ENCODE results near the gene FGF22.
"Not testable (repeated sequence)": the region's sequence is repeated elsewhere in the genome, so short reads cannot be mapped to it uniquely, and the experiment has no call there.

Gene FGF22

GRCh38 chr19:619286-620002 is 20.2 kb upstream of the FGF22 start:
- no peak for DNase-seq (ENCODE audit: low read depth)
- TF ChIP-seq, protein P1, sequence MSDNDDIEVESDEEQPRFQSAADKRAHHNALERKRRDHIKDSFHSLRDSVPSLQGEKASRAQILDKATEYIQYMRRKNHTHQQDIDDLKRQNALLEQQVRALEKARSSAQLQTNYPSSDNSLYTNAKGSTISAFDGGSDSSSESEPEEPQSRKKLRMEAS (IDR thresholded peaks at IDR 0.05; ENCODE audit: low read depth, low read length), result no peak
- TF ChIP-seq MYC (IDR thresholded peaks at IDR 0.05; ENCODE audit: low read depth, low read length) (no peak), POLR2A (IDR thresholded peaks at IDR 0.05; ENCODE audit: extremely low read depth, insufficient read length) (no peak)
- TF ChIP-seq, protein P2, sequence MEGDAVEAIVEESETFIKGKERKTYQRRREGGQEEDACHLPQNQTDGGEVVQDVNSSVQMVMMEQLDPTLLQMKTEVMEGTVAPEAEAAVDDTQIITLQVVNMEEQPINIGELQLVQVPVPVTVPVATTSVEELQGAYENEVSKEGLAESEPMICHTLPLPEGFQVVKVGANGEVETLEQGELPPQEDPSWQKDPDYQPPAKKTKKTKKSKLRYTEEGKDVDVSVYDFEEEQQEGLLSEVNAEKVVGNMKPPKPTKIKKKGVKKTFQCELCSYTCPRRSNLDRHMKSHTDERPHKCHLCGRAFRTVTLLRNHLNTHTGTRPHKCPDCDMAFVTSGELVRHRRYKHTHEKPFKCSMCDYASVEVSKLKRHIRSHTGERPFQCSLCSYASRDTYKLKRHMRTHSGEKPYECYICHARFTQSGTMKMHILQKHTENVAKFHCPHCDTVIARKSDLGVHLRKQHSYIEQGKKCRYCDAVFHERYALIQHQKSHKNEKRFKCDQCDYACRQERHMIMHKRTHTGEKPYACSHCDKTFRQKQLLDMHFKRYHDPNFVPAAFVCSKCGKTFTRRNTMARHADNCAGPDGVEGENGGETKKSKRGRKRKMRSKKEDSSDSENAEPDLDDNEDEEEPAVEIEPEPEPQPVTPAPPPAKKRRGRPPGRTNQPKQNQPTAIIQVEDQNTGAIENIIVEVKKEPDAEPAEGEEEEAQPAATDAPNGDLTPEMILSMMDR (IDR thresholded peaks at IDR 0.05; ENCODE audit: low read depth, low read length), result no peak
- H3K4me3 ChIP-seq (ENCODE audit: low read depth, low read length), result no peak overlapping the region

DNA sequence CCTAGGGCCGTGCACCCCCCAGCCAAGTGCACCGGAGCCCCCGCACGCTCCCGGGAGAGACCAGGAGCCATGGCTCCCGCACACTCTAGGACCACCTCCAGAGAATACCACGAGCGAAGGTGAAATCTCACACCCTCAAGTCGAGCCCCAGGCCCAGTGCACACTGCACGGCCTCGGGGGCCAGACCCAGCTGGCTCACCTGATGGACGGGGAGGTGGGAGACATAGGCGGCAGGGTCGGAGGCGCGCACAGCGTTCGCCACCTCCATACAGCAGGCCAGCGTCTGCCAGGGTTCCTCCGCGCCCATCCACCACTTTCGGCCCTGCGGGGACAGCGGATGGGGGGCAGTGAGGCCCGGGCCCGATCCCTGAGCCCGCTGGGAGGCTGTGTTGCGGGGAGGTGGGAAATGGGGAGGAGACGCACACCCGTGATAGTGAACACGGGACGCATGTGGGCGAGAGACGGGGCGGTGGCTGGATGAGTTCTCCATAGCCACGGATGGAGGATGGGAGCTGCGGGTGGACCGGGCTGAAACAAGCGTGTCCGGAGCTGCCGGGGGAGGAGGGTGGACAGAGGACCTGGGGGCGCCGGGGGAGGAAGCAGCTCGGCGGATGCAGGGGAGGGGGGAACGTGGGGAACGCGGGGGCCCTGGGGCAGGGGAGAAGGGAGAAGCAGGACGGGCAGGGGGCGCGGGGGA is 19.4 kb upstream of the FGF22 start:
- no peak for DNase-seq (ENCODE audit: low read depth)
- TF ChIP-seq POLR2A (IDR thresholded peaks at IDR 0.05; ENCODE audit: extremely low read depth, insufficient read length) (no peak), MYC (IDR thresholded peaks at IDR 0.05; ENCODE audit: low read depth, low read length) (no peak)
- TF ChIP-seq, protein P2 (IDR thresholded peaks at IDR 0.05; ENCODE audit: low read depth, low read length), result no peak
- no peak overlapping the region for H3K4me3 ChIP-seq (ENCODE audit: low read depth, low read length)

DNA sequence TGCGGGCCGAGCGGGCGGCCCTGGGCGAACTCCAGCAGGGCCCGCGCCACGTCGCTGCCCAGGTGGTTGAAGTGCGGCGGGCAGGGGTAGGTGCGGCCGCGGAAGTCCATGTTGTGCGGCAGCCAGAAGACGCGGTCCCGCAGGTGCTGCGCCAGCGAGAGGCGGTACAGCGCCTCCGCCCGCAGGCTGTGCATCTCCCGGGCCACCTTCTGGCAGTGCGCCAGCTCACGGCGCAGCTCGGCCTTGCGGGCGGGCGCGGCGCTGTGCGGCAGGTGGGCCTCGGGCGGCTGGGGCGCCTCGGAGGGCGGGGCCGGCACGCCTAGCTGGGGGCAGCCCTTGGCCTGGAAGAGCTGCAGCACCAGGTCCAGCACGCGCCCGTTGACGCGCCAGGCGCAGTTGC is 18.5 kb upstream of the FGF22 start:
- H3K4me3 ChIP-seq (ENCODE audit: low read depth, low read length); DNase-seq (ENCODE audit: low read depth): not testable (repeated sequence)

DNA sequence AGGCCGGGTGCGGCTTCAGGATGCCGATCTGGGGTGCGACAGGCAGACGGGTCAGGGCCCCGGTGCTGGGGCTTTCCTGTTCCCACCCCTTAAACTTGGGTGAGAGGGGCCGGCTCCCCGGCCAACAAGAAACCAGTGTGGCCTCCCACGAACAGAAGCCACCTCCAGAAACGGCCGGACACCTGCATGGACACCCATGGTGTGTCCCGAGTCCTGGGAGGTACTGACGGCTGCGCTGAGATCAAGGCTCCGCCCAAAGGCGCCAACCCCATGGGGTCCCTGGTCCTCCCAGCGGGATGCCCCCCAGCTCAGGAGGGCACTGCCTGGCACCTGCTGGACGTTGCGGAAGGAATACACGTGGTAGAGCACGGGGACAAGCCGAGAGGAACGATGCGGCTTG is 17.9 kb upstream of the FGF22 start:
- no peak for DNase-seq (ENCODE audit: low read depth)
- no peak overlapping the region for H3K4me3 ChIP-seq (ENCODE audit: low read depth, low read length)
- TF ChIP-seq, protein P2 (IDR thresholded peaks at IDR 0.05; ENCODE audit: low read depth, low read length), result no peak
- TF ChIP-seq POLR2A (IDR thresholded peaks at IDR 0.05; ENCODE audit: extremely low read depth, insufficient read length), result no peak
- TF ChIP-seq, protein P1 (IDR thresholded peaks at IDR 0.05; ENCODE audit: low read depth, low read length), result no peak
- no peak for TF ChIP-seq MYC (IDR thresholded peaks at IDR 0.05; ENCODE audit: low read depth, low read length)

GRCh38 chr19:622666-623065 is 17.0 kb upstream of the FGF22 start:
- H3K4me3 ChIP-seq (ENCODE audit: low read depth, low read length), result no peak overlapping the region
- no peak for TF ChIP-seq POLR2A (IDR thresholded peaks at IDR 0.05; ENCODE audit: extremely low read depth, insufficient read length)
- TF ChIP-seq, protein P2 (IDR thresholded peaks at IDR 0.05; ENCODE audit: low read depth, low read length), result no peak
- TF ChIP-seq, protein P1 (IDR thresholded peaks at IDR 0.05; ENCODE audit: low read depth, low read length), result no peak
- no peak for TF ChIP-seq MYC (IDR thresholded peaks at IDR 0.05; ENCODE audit: low read depth, low read length)
- no peak for DNase-seq (ENCODE audit: low read depth)

DNA sequence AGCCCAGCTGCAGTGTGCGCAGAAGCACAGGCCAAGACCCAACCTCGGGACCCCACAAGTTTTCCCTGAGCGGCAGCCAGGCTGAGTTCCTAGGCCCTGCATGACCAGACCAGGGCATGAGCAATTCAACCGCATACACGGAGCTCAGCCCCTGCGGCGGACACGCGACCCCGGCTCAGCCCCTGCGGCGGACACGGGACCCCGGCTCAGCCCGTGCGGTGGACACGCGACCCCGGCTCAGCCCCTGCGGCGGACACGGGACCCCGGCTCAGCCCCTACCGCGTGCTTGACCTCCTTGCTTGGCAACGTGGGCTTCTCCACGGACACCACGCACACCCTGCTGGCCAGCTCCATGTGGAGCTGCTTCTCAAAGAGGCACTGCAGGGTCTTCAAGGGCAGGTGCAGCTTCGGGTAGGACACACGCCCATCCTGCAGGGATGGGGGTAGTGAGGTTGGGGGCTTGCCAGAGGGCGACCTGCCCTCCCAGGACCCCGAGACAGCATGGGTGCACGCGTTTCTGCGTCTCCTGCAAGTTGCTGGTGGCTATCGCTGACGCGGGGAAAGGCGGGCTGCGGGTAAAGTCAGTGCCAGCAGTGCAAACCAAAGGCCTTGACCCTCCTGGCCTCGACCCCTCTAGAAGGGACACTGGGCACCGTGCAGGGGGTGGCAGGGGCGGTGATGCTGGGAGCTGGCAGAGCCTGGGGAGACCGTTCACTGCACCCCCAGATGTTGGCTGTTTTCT is 16.3 kb upstream of the FGF22 start:
- DNase-seq (ENCODE audit: low read depth), result no peak
- TF ChIP-seq, protein P2 (IDR thresholded peaks at IDR 0.05; ENCODE audit: low read depth, low read length), result no peak
- TF ChIP-seq, protein P1 (IDR thresholded peaks at IDR 0.05; ENCODE audit: low read depth, low read length), result no peak
- TF ChIP-seq POLR2A (IDR thresholded peaks at IDR 0.05; ENCODE audit: extremely low read depth, insufficient read length) (no peak), MYC (IDR thresholded peaks at IDR 0.05; ENCODE audit: low read depth, low read length) (no peak)

More for the DNA sequence above, 16.3 kb upstream of the FGF22 start:
- H3K4me3 ChIP-seq (ENCODE audit: low read depth, low read length), result no peak overlapping the region

Measured in NB4 (cell line).